ENCODE results near the gene MCOLN2.
"Not testable (repeated sequence)": the region's sequence is repeated elsewhere in the genome, so short reads cannot be mapped to it uniquely, and the experiment has no call there.

The MCOLN2 gene

GRCh38 chr1:84996846-84997666, at the start of gene MCOLN2:
MCOLN2 (minus strand) TSS chr1:84997113; CDS start chr1:84996872, 241 bp downstream.
- peak; percentile 64 to 84 for DNase-seq

GRCh38 chr1:85042413-85042812, 45.5 kb upstream of the MCOLN2 start:
- DNase-seq, result no peak

GRCh38 chr1:85041793-85042192, 44.9 kb upstream of the MCOLN2 start:
- no peak for DNase-seq

- no peak for DNase-seq
Measured at GRCh38 chr1:85033221-85033620, 36.3 kb upstream of the MCOLN2 start.

GRCh38 chr1:85030536-85030935, 33.6 kb upstream of the MCOLN2 start:
- DNase-seq, result no peak

- DNase-seq, result no peak
Measured at GRCh38 chr1:85028151-85028550, 31.2 kb upstream of the MCOLN2 start.

- peak in 1 of 2 experiments; percentile 11 for DNase-seq
Measured at GRCh38 chr1:85027242-85027983, 30.5 kb upstream of the MCOLN2 start.

- DNase-seq, result no peak
Measured at GRCh38 chr1:85025940-85026339, 29.0 kb upstream of the MCOLN2 start.

GRCh38 chr1:85024736-85025135, 27.8 kb upstream of the MCOLN2 start:
- no peak for DNase-seq

GRCh38 chr1:85022700-85023099, 25.8 kb upstream of the MCOLN2 start:
- DNase-seq, result no peak

GRCh38 chr1:85019994-85020393, 23.1 kb upstream of the MCOLN2 start:
- no peak for DNase-seq

GRCh38 chr1:85015826-85016225, 18.9 kb upstream of the MCOLN2 start:
- no peak for DNase-seq

GRCh38 chr1:85005641-85006040, 8.7 kb upstream of the MCOLN2 start:
- DNase-seq, result not testable (repeated sequence)

GRCh38 chr1:85001742-85002141, 4.8 kb upstream of the MCOLN2 start:
- no peak for DNase-seq

GRCh38 chr1:84998642-84999280, 1.8 kb upstream of the MCOLN2 start:
- DNase-seq, result no peak

GRCh38 chr1:84997667-84998600, 1.0 kb upstream of the MCOLN2 start:
- DNase-seq, result peak in 1 of 2 experiments; percentile 55

- DNase-seq, result peak in 1 of 2 experiments; percentile 33
Measured at GRCh38 chr1:84995484-84996334, 1.2 kb downstream of the MCOLN2 start.

- no peak for DNase-seq
Measured at GRCh38 chr1:84991097-84991920, 5.6 kb downstream of the MCOLN2 start.

GRCh38 chr1:84988588-84988987, 8.3 kb downstream of the MCOLN2 start:
- DNase-seq, result no peak

GRCh38 chr1:84986561-84986960, 10.4 kb downstream of the MCOLN2 start:
- not testable (repeated sequence) for DNase-seq
